ENCODE measurements around the gene WDFY1. TPM values are rescaled to one million over a fixed set of nuclear protein-coding genes. Genes with fewer than 3 reads are reported as not detected.

WDFY1 gene
- total and polyA plus RNA-seq, 2 donors (not counting 3 experiments of a cell fraction or from before 2014, with no cell fraction given), result 54.7 to 68.7 TPM

- Histone ChIP-seq H3K4me2 (ENCODE audit: insufficient read depth, low read length) (no peak overlapping the region), H4K20me1 (replicated peaks; ENCODE audit: control insufficient read depth, extremely low read depth, insufficient read depth, low read length) (no peaks in the 10 kb centered on the region), H3K9ac (replicated peaks; ENCODE audit: extremely low read depth, insufficient read depth, low read length) (no peak overlapping the region), H3K36me3 (ENCODE audit: control insufficient read depth in 2 of 2, extremely low read depth in 1 of 2, insufficient read depth in 2 of 2, low read length in 2 of 2) (peaks cover 32 to 34% of the 10 kb centered on the region in 2 experiments), H3K9me3 (replicated peaks; ENCODE audit: control insufficient read depth, insufficient read depth, low read length) (no peaks in the 10 kb centered on the region), H3K79me2 (ENCODE audit: control insufficient read depth, insufficient read depth, low read length) (no peaks in the 10 kb centered on the region), H3K27me3 (ENCODE audit: control insufficient read depth in 2 of 2, insufficient read depth in 2 of 2, low read length in 2 of 2) (no peaks in the 10 kb centered on the region), H3K4me1 (ENCODE audit: control insufficient read depth, extremely low read depth, insufficient read depth, low read length) (no peaks in the 10 kb centered on the region), H3K27ac (ENCODE audit: insufficient read depth, low read depth, low read length) (no peak overlapping the region), H2AFZ (ENCODE audit: low read depth, low read length) (no peak overlapping the region), H3K4me3 (replicated peaks in 1 of 3; ENCODE audit: insufficient read depth in 1 of 3, low read depth in 1 of 3, low read length in 3 of 3) (no peak overlapping the region), H3K9me1 (replicated peaks; ENCODE audit: control insufficient read depth, extremely low read depth, insufficient read depth, low read length) (no peaks in the 10 kb centered on the region)
- TF ChIP-seq JUN (IDR thresholded peaks at IDR 0.05; ENCODE audit: borderline replicate concordance, insufficient read depth, insufficient read length, low read depth), result no peak
- no peak for TF ChIP-seq GATA2 (IDR thresholded peaks at IDR 0.05; ENCODE audit: insufficient read depth, insufficient read length, low read depth, low read length)
- no peak for TF ChIP-seq POLR2A (IDR thresholded peaks at IDR 0.05; ENCODE audit: low read depth, low read length)
- no peak for TF ChIP-seq MAX (IDR thresholded peaks at IDR 0.05; ENCODE audit: insufficient read depth, insufficient read length)
- TF ChIP-seq FOS (IDR thresholded peaks at IDR 0.05; ENCODE audit: borderline replicate concordance, insufficient read depth, low read length), result no peak
- TF ChIP-seq POLR2AphosphoS5 (IDR thresholded peaks at IDR 0.05; ENCODE audit: insufficient read depth, low read depth, low read length), result no peak
- ChIA-PET POLR2A (no interaction called here), CTCF (interaction anchor here (1.1 to 2.0 kb wide), 2 partner anchors 9 to 13 kb away, joined by 3 to 6 read pairs; no protein-coding TSS in a partner anchor)
- BruUV-seq (replicated peaks), result no TSS peak
- intact Hi-C loops (cut with micrococcal nuclease), result no loop called here
- dilution Hi-C loops (cut with MboI; ENCODE audit: extremely low pct_ligation_motif_present, low sequenced_read_pairs), result no loop called here
- DNase-seq (ENCODE audit: low read depth, low spot score) (no peak), FAIRE-seq (no peak)
Measured at GRCh38 chr2:223880796-223881195, 64.3 kb downstream of the WDFY1 start.

- no peak overlapping the region for H3K4me2 ChIP-seq (ENCODE audit: insufficient read depth, low read length)
- ChIA-PET POLR2A (no interaction called here), CTCF (no interaction called here)
- H3K4me1 ChIP-seq (ENCODE audit: control insufficient read depth, extremely low read depth, insufficient read depth, low read length), result no peaks in the 10 kb centered on the region
- peaks cover 36 to 37% of the 10 kb centered on the region in 2 experiments for H3K36me3 ChIP-seq (ENCODE audit: control insufficient read depth in 2 of 2, extremely low read depth in 1 of 2, insufficient read depth in 2 of 2, low read length in 2 of 2)
- H4K20me1 ChIP-seq (replicated peaks; ENCODE audit: control insufficient read depth, extremely low read depth, insufficient read depth, low read length), result no peaks in the 10 kb centered on the region
- FAIRE-seq, result no peak
- H3K9me1 ChIP-seq (replicated peaks; ENCODE audit: control insufficient read depth, extremely low read depth, insufficient read depth, low read length), result no peaks in the 10 kb centered on the region
- TF ChIP-seq POLR2AphosphoS5 (IDR thresholded peaks at IDR 0.05; ENCODE audit: insufficient read depth, low read depth, low read length) (no peak), MYC (IDR thresholded peaks at IDR 0.05; ENCODE audit: low read depth, low read length) (no peak), FOS (IDR thresholded peaks at IDR 0.05; ENCODE audit: borderline replicate concordance, insufficient read depth, low read length) (no peak), JUN (IDR thresholded peaks at IDR 0.05; ENCODE audit: borderline replicate concordance, insufficient read depth, insufficient read length, low read depth) (no peak), CTCF (IDR thresholded peaks at IDR 0.05; ENCODE audit: extremely low read depth in 1 of 2, insufficient read depth in 1 of 2, low read depth in 1 of 2, low read length in 2 of 2) (no peak), EZH2 (IDR thresholded peaks at IDR 0.05; ENCODE audit: borderline replicate concordance, low read depth, low read length, severe bottlenecking) (no peak), MAX (IDR thresholded peaks at IDR 0.05; ENCODE audit: insufficient read depth, insufficient read length) (no peak), POLR2A (IDR thresholded peaks at IDR 0.05; ENCODE audit: low read depth, low read length) (no peak), GATA2 (IDR thresholded peaks at IDR 0.05; ENCODE audit: insufficient read depth, insufficient read length, low read depth, low read length) (no peak)
- H3K4me3 ChIP-seq (replicated peaks in 1 of 3; ENCODE audit: insufficient read depth in 1 of 3, low read depth in 1 of 3, low read length in 3 of 3), result no peak overlapping the region
- H3K27me3 ChIP-seq (ENCODE audit: control insufficient read depth in 2 of 2, insufficient read depth in 2 of 2, low read length in 2 of 2), result no peaks in the 10 kb centered on the region
- dilution Hi-C loops (cut with MboI; ENCODE audit: extremely low pct_ligation_motif_present, low sequenced_read_pairs) (no loop called here), intact Hi-C loops (cut with micrococcal nuclease) (no loop called here)
- H2AFZ ChIP-seq (ENCODE audit: low read depth, low read length), result no peak overlapping the region
- TSS peak; percentile 26 for BruUV-seq (replicated peaks)
- H3K27ac ChIP-seq (ENCODE audit: insufficient read depth, low read depth, low read length), result no peak overlapping the region
- DNase-seq (ENCODE audit: low read depth, low spot score), result no peak
- H3K9ac ChIP-seq (replicated peaks; ENCODE audit: extremely low read depth, insufficient read depth, low read length), result no peak overlapping the region
- no peaks in the 10 kb centered on the region for H3K79me2 ChIP-seq (ENCODE audit: control insufficient read depth, insufficient read depth, low read length)
- H3K9me3 ChIP-seq (replicated peaks; ENCODE audit: control insufficient read depth, insufficient read depth, low read length), result no peaks in the 10 kb centered on the region
Measured at GRCh38 chr2:223877721-223878410, 67.3 kb downstream of the WDFY1 start.

Measured in endothelial cell of umbilical vein (primary cell).